GM12872 (cell line): ENCODE measurements around the gene GRB7.

Source experiments
- TF ChIP-seq, protein P1 (sequence below): IDR thresholded peaks from 3 replicates; pipeline ENCODE4 v1.5.1; 2011; ENCODE audit warnings: low read depth, mild to moderate bottlenecking, low read length, moderate library complexity; ENCODE audit not compliant: insufficient read depth

Gene GRB7

DNA sequence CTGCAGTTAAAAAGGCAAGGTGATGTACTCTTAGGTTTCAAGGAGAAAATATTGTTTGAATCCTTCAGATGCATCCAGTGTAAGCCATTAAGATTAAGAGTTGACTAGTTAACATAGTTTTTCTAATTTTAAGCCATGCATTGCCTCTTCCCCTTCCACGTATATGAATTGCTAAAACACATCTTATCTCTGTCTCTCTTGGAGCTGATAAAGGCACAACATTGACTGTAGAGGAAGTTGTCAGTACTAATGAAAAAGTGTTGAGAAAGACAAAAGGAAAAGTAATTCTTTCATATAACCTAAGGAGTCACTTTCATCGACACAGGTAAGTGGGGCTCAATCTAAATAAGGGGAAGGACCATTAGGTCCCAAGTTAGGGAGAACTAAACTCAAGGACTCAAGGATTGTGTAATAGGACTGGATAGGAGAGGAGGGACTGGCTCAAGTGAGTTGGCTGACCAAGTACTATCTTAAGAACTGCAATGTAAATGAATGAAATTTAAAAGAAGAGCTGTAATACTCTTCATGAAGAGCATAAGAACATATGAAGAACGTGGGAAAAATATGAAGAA, 55.6 kb downstream of the GRB7 start:
- TF ChIP-seq, protein P1, sequence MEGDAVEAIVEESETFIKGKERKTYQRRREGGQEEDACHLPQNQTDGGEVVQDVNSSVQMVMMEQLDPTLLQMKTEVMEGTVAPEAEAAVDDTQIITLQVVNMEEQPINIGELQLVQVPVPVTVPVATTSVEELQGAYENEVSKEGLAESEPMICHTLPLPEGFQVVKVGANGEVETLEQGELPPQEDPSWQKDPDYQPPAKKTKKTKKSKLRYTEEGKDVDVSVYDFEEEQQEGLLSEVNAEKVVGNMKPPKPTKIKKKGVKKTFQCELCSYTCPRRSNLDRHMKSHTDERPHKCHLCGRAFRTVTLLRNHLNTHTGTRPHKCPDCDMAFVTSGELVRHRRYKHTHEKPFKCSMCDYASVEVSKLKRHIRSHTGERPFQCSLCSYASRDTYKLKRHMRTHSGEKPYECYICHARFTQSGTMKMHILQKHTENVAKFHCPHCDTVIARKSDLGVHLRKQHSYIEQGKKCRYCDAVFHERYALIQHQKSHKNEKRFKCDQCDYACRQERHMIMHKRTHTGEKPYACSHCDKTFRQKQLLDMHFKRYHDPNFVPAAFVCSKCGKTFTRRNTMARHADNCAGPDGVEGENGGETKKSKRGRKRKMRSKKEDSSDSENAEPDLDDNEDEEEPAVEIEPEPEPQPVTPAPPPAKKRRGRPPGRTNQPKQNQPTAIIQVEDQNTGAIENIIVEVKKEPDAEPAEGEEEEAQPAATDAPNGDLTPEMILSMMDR, result no peak

DNA sequence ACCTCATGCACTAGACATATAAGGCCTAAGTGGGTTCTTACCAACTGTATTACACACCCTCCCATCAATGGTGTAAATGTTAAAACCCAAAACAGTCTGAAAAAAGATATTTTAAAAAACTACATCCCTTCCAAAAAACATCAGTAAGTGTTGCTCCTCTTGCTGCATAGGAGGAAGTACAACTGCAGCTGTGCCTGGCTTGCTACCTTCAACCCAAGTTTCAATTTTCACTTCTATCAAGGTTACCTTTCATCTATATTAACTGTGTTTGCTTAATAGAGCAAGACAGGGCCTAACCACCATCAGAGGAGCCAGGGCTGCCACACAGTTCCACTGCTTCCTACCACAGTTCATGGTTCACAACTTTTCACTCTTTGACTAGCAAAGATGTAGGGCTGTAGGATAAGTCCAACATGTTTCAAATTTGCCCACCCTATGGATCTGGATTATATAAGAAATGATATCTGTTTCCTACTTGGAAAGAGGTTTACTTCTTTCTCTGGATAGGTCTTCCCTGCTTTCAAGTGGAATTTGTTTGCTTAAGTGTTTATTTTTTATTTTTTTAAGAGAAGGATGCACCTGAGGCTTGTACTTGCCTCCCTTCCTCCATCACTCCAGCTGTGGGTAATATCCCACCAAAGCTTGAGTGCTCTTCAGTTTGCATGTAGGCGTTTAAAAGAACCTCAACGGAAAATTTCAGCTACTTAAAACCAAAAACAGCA, 56.7 kb downstream of the GRB7 start:
- TF ChIP-seq, protein P1, result no peak
